IMR-90 (cell line): ENCODE measurements around the gene XCR1. TPM values are rescaled to one million over a fixed set of nuclear protein-coding genes. Genes with fewer than 3 reads are reported as not detected.

Source experiments
- ATAC-seq: fragments of 200-7000 bp; cut with Tn5 transposase; 2 replicates; pipeline ENCODE4 v1.9.1; 2020; ENCODE audit warnings: low read depth, mild to moderate bottlenecking, moderate library complexity
- BruUV-seq: library from RNA; stranded (reverse); fragments of 400-500 nt; replicated peaks from 2 replicates; lab custom pipeline; 2021; lab: Mats Ljungman, UMichigan
- CTCF ChIA-PET: fragments of 300-600 bp; formaldehyde crosslinking; extraction: SDS; loops from one replicate; lab custom pipeline; 2021; ENCODE audit warnings: antibody characterized with exemption; lab: Yijun Ruan, JAX
- POLR2A ChIA-PET: fragments of 300-600 bp; sonication (Branson Sonifier 250); formaldehyde crosslinking; loops from one replicate; lab custom pipeline; 2022; ENCODE audit warnings: antibody characterized with exemption; ENCODE audit not compliant: unreplicated experiment; lab: Charles Lee
- DNase-seq: peaks from one replicate; pipeline ENCODE4 v3.0.0; 2013
- H2AFZ ChIP-seq: replicated peaks from 2 replicates; pipeline ENCODE3; 2013; ENCODE audit warnings: low read length, mild to moderate bottlenecking; ENCODE audit not compliant: poor library complexity
- H2AK5ac ChIP-seq: 2 replicates; pipeline ENCODE4 v1.6.1; 2013; ENCODE audit warnings: low read depth, low read length, inconsistent platforms
- H2AK9ac ChIP-seq: replicated peaks from 2 replicates; pipeline ENCODE3; 2013; ENCODE audit warnings: mild to moderate bottlenecking, low read depth, low read length, moderate library complexity; ENCODE audit not compliant: poor library complexity
- H2BK120ac ChIP-seq: 2 replicates; pipeline ENCODE4 v1.6.1; 2013; ENCODE audit warnings: low read depth, low read length, inconsistent platforms
- H2BK15ac ChIP-seq: 3 replicates; pipeline ENCODE4 v1.6.1; 2013; ENCODE audit warnings: low read depth, low read length, inconsistent platforms
- H2BK20ac ChIP-seq: 2 replicates; pipeline ENCODE4 v1.6.1; 2013; ENCODE audit warnings: low read depth, mild to moderate bottlenecking, inconsistent platforms, low read length, moderate library complexity
- H2BK5ac ChIP-seq: 2 replicates; pipeline ENCODE4 v1.6.1; 2013; ENCODE audit warnings: mild to moderate bottlenecking, low read depth, low read length, inconsistent platforms; ENCODE audit not compliant: poor library complexity, severe bottlenecking
- H3K14ac ChIP-seq: replicated peaks from 2 replicates; pipeline ENCODE4 v1.6.1; 2013; ENCODE audit warnings: low read depth, low read length, inconsistent platforms
- H3K18ac ChIP-seq: 2 replicates; pipeline ENCODE4 v1.6.1; 2013; ENCODE audit warnings: low read depth, low read length, control low read depth
- H3K23ac ChIP-seq: 2 replicates; pipeline ENCODE4 v1.6.1; 2013; ENCODE audit warnings: low read depth, low read length, inconsistent platforms
- H3K27ac ChIP-seq: 2 replicates; pipeline ENCODE4 v1.5.1; 2013; ENCODE audit warnings: mild to moderate bottlenecking, control low read depth, low read length; ENCODE audit not compliant: insufficient read depth
- H3K27me3 ChIP-seq: 2 replicates; pipeline ENCODE4 v1.6.1; 2013; ENCODE audit warnings: low read length; ENCODE audit not compliant: control insufficient read depth, insufficient read depth
- H3K36me3 ChIP-seq: 2 replicates; pipeline ENCODE4 v1.6.1; 2013; ENCODE audit warnings: low read length, mixed read lengths; ENCODE audit not compliant: control insufficient read depth, insufficient read depth
- H3K4ac ChIP-seq: 2 replicates; pipeline ENCODE4 v1.6.1; 2013; ENCODE audit warnings: low read depth, low read length, inconsistent platforms
- H3K4me1 ChIP-seq: 2 replicates; pipeline ENCODE4 v1.6.1; 2013; ENCODE audit warnings: low read length, mixed read lengths; ENCODE audit not compliant: control insufficient read depth, insufficient read depth
- H3K4me2 ChIP-seq: 2 replicates; pipeline ENCODE4 v1.6.1; 2013; ENCODE audit warnings: low read depth, mild to moderate bottlenecking, control low read depth, low read length, moderate library complexity
- H3K4me3 ChIP-seq: 2 replicates; pipeline ENCODE4 v1.5.1; 2013; ENCODE audit warnings: low read depth, mild to moderate bottlenecking, control low read depth, low read length, moderate library complexity; ENCODE audit not compliant: insufficient read depth
- H3K56ac ChIP-seq: 2 replicates; pipeline ENCODE4 v1.6.1; 2013; ENCODE audit warnings: low read length, inconsistent platforms; ENCODE audit not compliant: insufficient read depth; ENCODE audit errors: extremely low read depth
- H3K79me1 ChIP-seq, 2 experiments: 2 replicates each; pipeline ENCODE4 v1.6.1; 2013; ENCODE audit warnings: low read length in 2 of 2, inconsistent platforms in 1 of 2, low read depth in 1 of 2
- H3K9ac ChIP-seq: 2 replicates; pipeline ENCODE4 v1.6.1; 2013; ENCODE audit warnings: low read depth, low read length, control low read depth
- H3K9me1 ChIP-seq: 2 replicates; pipeline ENCODE4 v1.6.1; 2013; ENCODE audit warnings: low read length, inconsistent platforms; ENCODE audit not compliant: insufficient read depth
- H3K9me3 ChIP-seq: 2 replicates; pipeline ENCODE4 v1.6.1; 2013; ENCODE audit warnings: low read length; ENCODE audit not compliant: control insufficient read depth, insufficient read depth
- H4K20me1 ChIP-seq: 2 replicates; pipeline ENCODE4 v1.6.1; 2013; ENCODE audit warnings: low read length, inconsistent platforms; ENCODE audit not compliant: insufficient read depth
- H4K5ac ChIP-seq: 2 replicates; pipeline ENCODE4 v1.6.1; 2013; ENCODE audit warnings: mild to moderate bottlenecking, low read depth, low read length, control low read depth
- H4K8ac ChIP-seq, 2 experiments: 2 replicates each; pipeline ENCODE4 v1.6.1; 2013; ENCODE audit warnings: low read depth in 2 of 2, low read length in 2 of 2, control low read depth in 1 of 2, inconsistent platforms in 1 of 2
- H4K91ac ChIP-seq: 2 replicates; pipeline ENCODE4 v1.6.1; 2013; ENCODE audit warnings: low read depth, low read length, inconsistent platforms; ENCODE audit not compliant: insufficient read depth
- SMC3 ChIP-seq: fragments of 150-350 bp; IDR thresholded peaks from 2 replicates; pipeline ENCODE4 v1.6.1; 2016; ENCODE audit warnings: low read depth, mild to moderate bottlenecking, antibody characterized with exemption, low read length, moderate library complexity
- WGBS, 2 experiments: methylation state at CpG; one replicate each; pipeline versions ENCODE4 v1.1.5 to v1.1.7; 2013; ENCODE audit warnings: missing lambda C conversion rate in 2 of 2; ENCODE audit not compliant: insufficient read length in 1 of 2; ENCODE audit errors: extremely low coverage in 2 of 2; 5-methylcytosine and 5-hydroxymethylcytosine counted together
- dilution Hi-C: fragments of 300-500 bp; cut with HindIII; formaldehyde crosslinking; loops from one replicate; pipeline ENCODE4 v1.14.3; 2018; ENCODE audit warnings: low sequenced_read_pairs; ENCODE audit not compliant: unreplicated experiment
- in situ Hi-C: fragments of 300-500 bp; cut with MboI; formaldehyde crosslinking; loops from 3 replicates; pipeline ENCODE4 v1.14.3; 2019; ENCODE audit warnings: low sequenced_read_pairs, inconsistent platforms, mixed read lengths
- intact Hi-C: fragments of 100-400 bp; cut with micrococcal nuclease; formaldehyde crosslinking; loops from 2 replicates; pipeline ENCODE4 v1.10.0; 2022
- polyA plus RNA-seq, 3 experiments: library from polyadenylated mRNA; depleted of rRNA; stranded (reverse); fragments of >200 nt; gene quantifications; 2 replicates each; pipeline ENCODE4 v1.2.3, GENCODE V29; 2012; ENCODE audit warnings: low replicate concordance in 1 of 3
- total RNA-seq: library from RNA; depleted of rRNA; stranded (reverse); fragments of >200 nt; gene quantifications from 2 replicates; pipeline ENCODE4 v1.2.3, GENCODE V29; 2012

XCR1 gene
- total and polyA plus RNA-seq, 2 of the 4 experiments (the other 2 are of a cell fraction) = not detected

- ATAC-seq = peak; percentile 1; the same call in 1 of the 2 replicates
- peak overlapping the region; percentile 37 for H3K23ac ChIP-seq
- H4K8ac ChIP-seq = peak overlapping the region in 1 of 2 experiments; percentile 55; a peak in 2 of 4 replicates
- peaks cover 51% of the 10 kb centered on the region for H3K9me1 ChIP-seq
- no peak overlapping the region for H3K56ac ChIP-seq
- H2BK15ac ChIP-seq = peak overlapping the region; percentile 61; the same call in 1 of the 3 replicates
- H3K27me3 ChIP-seq = no peaks in the 10 kb centered on the region
- peak overlapping the region; percentile 39 for H2AK9ac ChIP-seq
- in situ Hi-C loops (no loop called here), intact Hi-C loops (loop anchor here (2.0 kb wide), 1 partner anchor 37 kb away; no protein-coding TSS in a partner anchor), dilution Hi-C loops (no loop called here)
- peak overlapping the region; percentile 44; the same call in 1 of the 2 replicates for H4K91ac ChIP-seq
- peak; percentile 58 for DNase-seq
- H4K20me1 ChIP-seq = peaks cover 11% of the 10 kb centered on the region
- peak overlapping the region; percentile 93; the same call in 1 of the 2 replicates for H3K27ac ChIP-seq
- peak overlapping the region; percentile 8 for H3K14ac ChIP-seq
- H2BK20ac ChIP-seq = peak overlapping the region; percentile 79
- no peak for TF ChIP-seq SMC3
- H2BK120ac ChIP-seq = peak overlapping the region; percentile 52
- H4K5ac ChIP-seq = peak overlapping the region; percentile 18
- POLR2A ChIA-PET = interaction anchor here (1.2 kb wide), 1 partner anchor 13 kb away, joined by 3 read pairs; no protein-coding TSS in a partner anchor
- no peak overlapping the region for H3K4me3 ChIP-seq
- H3K9me3 ChIP-seq = no peaks in the 10 kb centered on the region
- peak overlapping the region; percentile 61 for H2BK5ac ChIP-seq
- no peak overlapping the region for H3K9ac ChIP-seq
- H3K4ac ChIP-seq = peak overlapping the region; percentile 43
- peaks cover 10% of the 10 kb centered on the region; the same call in 1 of the 2 replicates for H3K36me3 ChIP-seq
- peaks cover 51% of the 10 kb centered on the region for H3K4me1 ChIP-seq
- CTCF ChIA-PET = interaction anchor here (1.0 kb wide), 1 partner anchor 47 kb away, joined by 3 read pairs; no protein-coding TSS in a partner anchor
- 90% methylated on average over 4 of the region's 13 CpGs; no CpG with 5 or more reads in 1 of the 2 experiments for WGBS, 2 experiments
- BruUV-seq = no TSS peak
- peaks cover 25 to 69% of the 10 kb centered on the region in 2 experiments for H3K79me1 ChIP-seq
- H2AFZ ChIP-seq = peak overlapping the region; percentile 25
- H3K4me2 ChIP-seq = peak overlapping the region; percentile 29
- peak overlapping the region; percentile 13 for H3K18ac ChIP-seq
- peak overlapping the region; percentile 72 for H2AK5ac ChIP-seq
These were observed 41.6 kb downstream of the XCR1 start for GRCh38 chr3:45985532-45986302.
